WTC11 (cell line): ENCODE data around the gene TMEM255A.

Experiments
- JUN ChIP-seq: sonication (generic); formaldehyde crosslinking; IDR thresholded peaks from 2 replicates; pipeline ENCODE4 v1.8.0; 2023; ENCODE audit warnings: mild to moderate bottlenecking, missing genetic modification reagents
- ZNF138 ChIP-seq: sonication (generic); formaldehyde crosslinking; conservative IDR thresholded peaks from 2 replicates; pipeline ENCODE4 v1.8.1; 2022; ENCODE audit warnings: mild to moderate bottlenecking, moderate library complexity, missing genetic modification reagents
- TF ChIP-seq, protein P1 (sequence below): fragments of 200-600 bp; IDR thresholded peaks from 2 replicates; pipeline ENCODE4 v1.8.0; 2022; ENCODE audit warnings: antibody characterized with exemption
- TF ChIP-seq, protein P2 (sequence below): sonication (generic); formaldehyde crosslinking; IDR thresholded peaks from 2 replicates; pipeline ENCODE4 v1.8.1; 2023; ENCODE audit warnings: mild to moderate bottlenecking, missing genetic modification reagents, moderate library complexity
- TF ChIP-seq, protein P3 (sequence below): sonication (generic); formaldehyde crosslinking; IDR thresholded peaks from 2 replicates; pipeline ENCODE4 v1.8.1; 2023; ENCODE audit warnings: mild to moderate bottlenecking, missing genetic modification reagents, borderline replicate concordance

DNA sequence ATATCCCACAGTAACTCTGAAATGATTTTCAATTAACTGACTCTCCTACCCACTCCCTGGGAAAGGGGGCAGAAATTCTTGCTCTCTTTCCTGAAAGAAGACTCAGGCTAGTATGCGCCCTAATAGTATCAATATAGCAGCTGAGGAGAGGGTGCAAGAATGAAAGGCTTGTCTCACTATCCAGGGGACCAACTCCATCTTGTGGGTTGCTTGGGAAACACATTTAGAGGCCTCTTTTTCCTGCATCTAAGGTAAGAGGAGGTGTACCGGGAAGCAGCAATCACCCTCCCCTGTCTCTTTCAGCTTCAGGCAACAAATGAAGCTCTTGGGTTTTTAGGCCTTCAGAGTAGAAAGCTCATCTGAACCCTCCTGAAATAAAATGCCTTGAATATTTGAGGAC, 11.3 kb downstream of the TMEM255A start:
- TF ChIP-seq JUN (no peak), ZNF138 (CRISPR knock-in tag) (no peak)
- TF ChIP-seq, protein P1, sequence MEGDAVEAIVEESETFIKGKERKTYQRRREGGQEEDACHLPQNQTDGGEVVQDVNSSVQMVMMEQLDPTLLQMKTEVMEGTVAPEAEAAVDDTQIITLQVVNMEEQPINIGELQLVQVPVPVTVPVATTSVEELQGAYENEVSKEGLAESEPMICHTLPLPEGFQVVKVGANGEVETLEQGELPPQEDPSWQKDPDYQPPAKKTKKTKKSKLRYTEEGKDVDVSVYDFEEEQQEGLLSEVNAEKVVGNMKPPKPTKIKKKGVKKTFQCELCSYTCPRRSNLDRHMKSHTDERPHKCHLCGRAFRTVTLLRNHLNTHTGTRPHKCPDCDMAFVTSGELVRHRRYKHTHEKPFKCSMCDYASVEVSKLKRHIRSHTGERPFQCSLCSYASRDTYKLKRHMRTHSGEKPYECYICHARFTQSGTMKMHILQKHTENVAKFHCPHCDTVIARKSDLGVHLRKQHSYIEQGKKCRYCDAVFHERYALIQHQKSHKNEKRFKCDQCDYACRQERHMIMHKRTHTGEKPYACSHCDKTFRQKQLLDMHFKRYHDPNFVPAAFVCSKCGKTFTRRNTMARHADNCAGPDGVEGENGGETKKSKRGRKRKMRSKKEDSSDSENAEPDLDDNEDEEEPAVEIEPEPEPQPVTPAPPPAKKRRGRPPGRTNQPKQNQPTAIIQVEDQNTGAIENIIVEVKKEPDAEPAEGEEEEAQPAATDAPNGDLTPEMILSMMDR = no peak
- TF ChIP-seq, protein P2, sequence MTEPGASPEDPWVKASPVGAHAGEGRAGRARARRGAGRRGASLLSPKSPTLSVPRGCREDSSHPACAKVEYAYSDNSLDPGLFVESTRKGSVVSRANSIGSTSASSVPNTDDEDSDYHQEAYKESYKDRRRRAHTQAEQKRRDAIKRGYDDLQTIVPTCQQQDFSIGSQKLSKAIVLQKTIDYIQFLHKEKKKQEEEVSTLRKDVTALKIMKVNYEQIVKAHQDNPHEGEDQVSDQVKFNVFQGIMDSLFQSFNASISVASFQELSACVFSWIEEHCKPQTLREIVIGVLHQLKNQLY (CRISPR knock-in tag) = no peak
- TF ChIP-seq, protein P3, sequence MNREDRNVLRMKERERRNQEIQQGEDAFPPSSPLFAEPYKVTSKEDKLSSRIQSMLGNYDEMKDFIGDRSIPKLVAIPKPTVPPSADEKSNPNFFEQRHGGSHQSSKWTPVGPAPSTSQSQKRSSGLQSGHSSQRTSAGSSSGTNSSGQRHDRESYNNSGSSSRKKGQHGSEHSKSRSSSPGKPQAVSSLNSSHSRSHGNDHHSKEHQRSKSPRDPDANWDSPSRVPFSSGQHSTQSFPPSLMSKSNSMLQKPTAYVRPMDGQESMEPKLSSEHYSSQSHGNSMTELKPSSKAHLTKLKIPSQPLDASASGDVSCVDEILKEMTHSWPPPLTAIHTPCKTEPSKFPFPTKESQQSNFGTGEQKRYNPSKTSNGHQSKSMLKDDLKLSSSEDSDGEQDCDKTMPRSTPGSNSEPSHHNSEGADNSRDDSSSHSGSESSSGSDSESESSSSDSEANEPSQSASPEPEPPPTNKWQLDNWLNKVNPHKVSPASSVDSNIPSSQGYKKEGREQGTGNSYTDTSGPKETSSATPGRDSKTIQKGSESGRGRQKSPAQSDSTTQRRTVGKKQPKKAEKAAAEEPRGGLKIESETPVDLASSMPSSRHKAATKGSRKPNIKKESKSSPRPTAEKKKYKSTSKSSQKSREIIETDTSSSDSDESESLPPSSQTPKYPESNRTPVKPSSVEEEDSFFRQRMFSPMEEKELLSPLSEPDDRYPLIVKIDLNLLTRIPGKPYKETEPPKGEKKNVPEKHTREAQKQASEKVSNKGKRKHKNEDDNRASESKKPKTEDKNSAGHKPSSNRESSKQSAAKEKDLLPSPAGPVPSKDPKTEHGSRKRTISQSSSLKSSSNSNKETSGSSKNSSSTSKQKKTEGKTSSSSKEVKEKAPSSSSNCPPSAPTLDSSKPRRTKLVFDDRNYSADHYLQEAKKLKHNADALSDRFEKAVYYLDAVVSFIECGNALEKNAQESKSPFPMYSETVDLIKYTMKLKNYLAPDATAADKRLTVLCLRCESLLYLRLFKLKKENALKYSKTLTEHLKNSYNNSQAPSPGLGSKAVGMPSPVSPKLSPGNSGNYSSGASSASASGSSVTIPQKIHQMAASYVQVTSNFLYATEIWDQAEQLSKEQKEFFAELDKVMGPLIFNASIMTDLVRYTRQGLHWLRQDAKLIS (CRISPR knock-in tag) = no peak
